Erythroblast (primary cell): ENCODE results near the gene GNG13.
"Not testable (repeated sequence)": the region's sequence is repeated elsewhere in the genome, so short reads cannot be mapped to it uniquely, and the experiment has no call there.

Source experiments
- DNase-seq, 2 experiments: peaks; one replicate each; lab custom pipeline; 2025; lab: John Stamatoyannopoulos, UW
- GATA1 ChIP-seq: IDR thresholded peaks from 2 replicates; pipeline ENCODE4 v1.6.1; 2011; ENCODE audit warnings: low read depth, mild to moderate bottlenecking, control low read depth, low read length, moderate library complexity
- POLR2A ChIP-seq: IDR thresholded peaks from 2 replicates; pipeline ENCODE4 v1.6.1; 2011; ENCODE audit warnings: mild to moderate bottlenecking, low read length

Gene GNG13

DNA sequence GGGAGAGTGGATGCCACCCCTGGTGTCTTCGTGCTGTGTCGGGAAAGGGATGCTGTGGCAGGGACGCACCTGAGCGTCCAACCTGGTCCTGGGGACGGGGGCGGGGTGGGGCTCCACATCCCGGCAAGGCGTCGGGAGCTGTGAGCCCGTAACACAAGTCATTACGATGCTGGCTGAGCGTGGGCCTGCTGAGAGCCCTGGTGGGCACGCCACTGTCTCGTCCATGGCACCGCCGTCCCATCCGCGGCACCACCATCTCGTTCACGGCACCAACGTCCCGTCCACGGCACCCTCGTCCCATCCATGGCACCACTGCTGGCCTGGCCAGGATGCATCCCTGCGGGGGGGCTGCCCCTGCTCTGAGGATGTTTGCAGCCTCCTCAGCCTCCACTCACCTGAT lies 24.1 kb upstream of the GNG13 start:
- TF ChIP-seq POLR2A (no peak), GATA1 (no peak)
- DNase-seq: no peak

DNA sequence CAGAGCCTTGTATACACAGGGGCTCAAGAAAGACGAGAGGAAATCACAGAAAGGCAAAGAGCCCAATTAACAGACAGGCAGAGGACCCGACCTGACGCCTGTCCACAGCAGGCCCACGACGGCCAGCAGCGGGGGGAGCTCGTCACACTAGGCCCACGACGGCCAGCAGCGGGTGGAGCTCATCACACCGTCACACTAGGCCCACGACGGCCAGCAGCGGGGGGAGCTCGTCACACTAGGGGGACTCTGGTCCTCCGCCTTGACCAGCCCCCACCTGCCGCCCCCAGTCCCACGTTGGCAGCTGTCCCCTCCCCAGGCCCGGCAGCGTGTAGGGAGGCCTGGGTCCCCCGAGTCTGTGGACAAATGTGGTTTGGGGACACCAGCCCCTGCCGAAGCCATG lies 23.7 kb upstream of the GNG13 start:
- DNase-seq: no peak
- TF ChIP-seq GATA1 (no peak), POLR2A (no peak)

DNA sequence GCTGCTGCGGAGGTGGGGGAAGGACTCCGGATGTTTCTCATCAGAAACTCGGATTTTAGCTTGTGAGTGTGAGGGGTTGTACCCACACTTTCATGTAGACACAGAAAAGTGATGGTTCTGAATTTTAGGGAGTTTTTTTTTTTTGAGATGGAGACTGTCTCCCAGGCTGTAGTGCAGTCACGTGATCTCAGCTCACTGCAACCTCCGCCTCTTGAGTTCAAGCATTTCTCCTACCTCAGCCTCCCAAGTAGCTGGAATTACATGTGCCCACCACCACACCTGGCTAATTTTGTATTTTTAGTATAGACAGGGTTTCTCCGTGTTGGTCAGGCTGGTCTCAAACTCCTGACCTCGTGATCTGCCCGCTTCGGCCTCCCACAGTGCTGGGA lies 22.4 kb upstream of the GNG13 start:
- no peak for DNase-seq
- no peak for TF ChIP-seq POLR2A
- TF ChIP-seq GATA1: no peak

DNA sequence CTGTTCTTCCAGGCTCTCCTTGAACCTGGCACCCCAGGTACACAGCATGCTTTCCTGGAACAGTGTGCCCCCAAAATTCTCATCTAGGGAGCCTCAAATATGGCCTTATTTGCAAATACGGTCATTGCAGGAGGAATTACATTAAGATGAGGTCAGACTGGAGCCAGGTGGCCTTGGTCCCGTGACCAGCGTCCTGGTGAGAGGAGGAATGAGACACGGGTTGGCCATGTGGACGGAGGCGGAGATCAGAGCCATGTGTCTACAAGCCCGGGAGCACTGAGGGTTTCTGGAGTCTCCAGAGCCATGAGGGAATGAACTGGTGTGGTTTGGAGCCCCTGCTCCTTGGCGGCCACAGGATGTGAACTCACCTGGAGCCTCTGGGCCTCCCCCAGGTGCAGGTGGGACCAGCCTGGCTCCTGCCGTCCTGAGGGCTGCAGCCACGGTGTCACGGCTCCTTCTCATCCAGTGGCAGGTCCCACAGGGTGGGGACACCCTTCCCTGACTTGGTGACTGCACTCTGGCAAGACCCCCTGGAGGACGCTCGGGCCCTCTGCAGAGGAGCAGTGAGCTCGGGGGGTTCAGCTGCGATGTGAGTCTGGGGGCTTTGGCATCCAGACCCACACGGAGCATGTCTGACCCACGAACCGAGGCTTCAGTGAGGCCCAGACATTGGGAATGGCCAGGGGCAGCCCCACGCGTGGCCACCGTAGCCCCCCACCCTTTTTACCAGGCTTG lies 21.8 kb upstream of the GNG13 start:
- TF ChIP-seq POLR2A: no peak
- TF ChIP-seq GATA1: no peak

DNA sequence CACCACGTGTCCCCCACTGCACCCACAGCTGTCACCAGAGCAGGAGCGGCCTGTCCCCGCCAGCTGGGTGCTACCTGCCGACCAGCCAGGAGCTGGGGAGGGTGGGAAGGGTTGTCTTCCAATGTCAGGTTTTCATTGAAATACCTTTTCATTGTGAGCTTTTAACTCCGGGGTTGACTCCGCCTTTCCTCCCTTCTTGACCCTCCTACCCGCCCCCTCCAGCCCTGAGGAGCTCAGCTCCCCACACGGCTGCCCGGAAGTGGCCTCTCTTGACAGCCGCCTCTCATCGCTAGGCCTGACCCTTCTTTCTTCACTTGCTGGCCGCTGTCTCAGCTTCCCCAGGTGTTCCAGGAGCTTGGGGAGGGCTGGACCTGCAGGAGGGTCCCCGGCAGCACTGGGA lies 21.2 kb upstream of the GNG13 start:
- no peak for TF ChIP-seq GATA1
- DNase-seq: no peak

More for the DNA sequence above, 21.8 kb upstream of the GNG13 start:
- no peak for DNase-seq

DNA sequence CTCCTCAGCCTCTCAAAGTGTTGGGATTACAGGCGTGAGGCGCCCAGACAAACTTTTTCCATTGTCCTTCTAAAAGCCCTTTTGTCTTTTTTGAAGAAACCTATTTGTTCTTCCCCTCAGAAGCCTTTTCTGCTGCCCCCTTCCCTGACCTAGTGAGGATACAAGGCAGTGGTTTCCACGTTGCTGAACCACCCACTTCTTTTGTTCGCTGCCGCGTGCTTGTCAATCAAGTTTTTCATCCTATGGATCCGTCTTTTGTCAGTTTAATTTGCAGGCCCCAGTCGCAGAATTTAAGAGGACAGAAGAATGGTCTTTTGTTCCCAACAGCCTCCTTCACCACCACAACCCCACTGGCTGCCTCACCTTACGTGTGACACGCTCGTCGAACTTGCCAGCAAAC lies 20.2 kb upstream of the GNG13 start:
- TF ChIP-seq POLR2A (no peak), GATA1 (no peak)
- no peak for DNase-seq

DNA sequence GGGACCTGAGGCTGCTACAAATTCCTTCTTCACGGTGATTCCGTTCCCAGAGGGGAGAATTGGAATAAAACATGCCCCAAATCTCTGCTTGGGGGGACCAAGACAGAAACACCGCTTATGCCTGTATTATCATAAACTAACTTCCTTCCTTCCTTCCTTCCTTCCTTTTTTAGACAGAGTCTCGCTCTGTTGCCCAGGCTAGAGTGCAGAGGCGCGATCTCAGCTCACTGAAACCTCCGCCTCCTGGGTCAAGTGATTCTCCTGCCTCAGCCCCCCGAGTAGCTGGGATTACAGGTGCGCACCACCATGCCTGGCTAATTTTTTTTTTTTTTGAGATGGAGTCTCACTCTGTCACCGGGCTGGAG lies 19.5 kb upstream of the GNG13 start:
- DNase-seq: not testable (repeated sequence)

DNA sequence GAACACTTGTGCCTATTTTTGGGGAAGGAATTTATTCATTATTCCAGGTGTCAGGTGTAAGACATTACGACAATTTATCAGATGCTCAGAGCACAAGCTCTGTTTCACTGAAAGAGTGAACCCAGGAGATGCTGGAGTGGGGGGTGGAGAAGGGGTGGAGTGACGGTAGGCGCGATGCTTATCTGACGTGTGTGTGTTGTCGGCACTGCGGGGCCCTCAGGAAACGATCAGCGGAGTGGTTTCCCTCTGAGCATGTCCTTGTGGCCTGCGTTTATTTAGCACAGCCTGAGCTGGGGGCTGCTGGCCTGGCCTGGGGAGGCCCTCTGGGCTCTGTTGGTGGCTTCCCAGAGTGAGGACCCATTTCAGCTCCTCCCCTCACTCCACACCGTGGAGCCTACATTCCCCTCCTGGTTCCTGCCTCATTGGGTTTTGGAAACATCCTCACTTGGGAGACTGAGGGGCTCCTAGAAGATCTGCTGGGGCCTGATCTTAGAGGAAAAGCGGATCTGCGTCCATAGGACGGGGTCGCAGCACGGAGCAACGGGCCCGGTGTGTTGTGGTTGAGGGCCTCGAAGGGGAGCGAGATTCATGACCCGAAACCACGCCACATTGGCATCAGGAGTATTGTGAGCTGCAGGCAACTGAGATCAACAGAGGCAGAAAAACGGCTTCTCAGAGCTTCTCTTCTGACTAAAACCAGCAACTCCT lies 19.0 kb upstream of the GNG13 start:
- TF ChIP-seq GATA1 (no peak), POLR2A (no peak)

DNA sequence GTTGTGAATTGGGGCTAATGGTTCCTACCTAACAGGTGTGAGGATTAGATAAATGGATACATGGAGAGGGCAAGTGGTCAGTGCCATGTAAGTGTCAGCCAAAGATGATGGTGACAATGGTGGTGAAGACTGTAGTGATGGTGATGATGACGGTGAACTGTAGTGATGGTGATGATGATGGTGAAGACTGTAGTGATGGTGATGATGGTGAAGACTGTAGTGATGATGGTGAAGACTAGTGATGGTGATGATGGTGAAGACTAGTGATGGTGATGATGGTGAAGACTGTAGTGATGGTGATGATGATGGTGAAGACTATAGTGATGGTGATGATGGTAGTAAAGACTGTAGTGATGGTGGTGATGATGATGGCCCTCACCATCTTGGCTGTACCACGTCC lies 18.1 kb upstream of the GNG13 start:
- no peak for TF ChIP-seq GATA1
- TF ChIP-seq POLR2A: no peak
- DNase-seq: no peak

More for the DNA sequence above, 19.0 kb upstream of the GNG13 start:
- DNase-seq: no peak

DNA sequence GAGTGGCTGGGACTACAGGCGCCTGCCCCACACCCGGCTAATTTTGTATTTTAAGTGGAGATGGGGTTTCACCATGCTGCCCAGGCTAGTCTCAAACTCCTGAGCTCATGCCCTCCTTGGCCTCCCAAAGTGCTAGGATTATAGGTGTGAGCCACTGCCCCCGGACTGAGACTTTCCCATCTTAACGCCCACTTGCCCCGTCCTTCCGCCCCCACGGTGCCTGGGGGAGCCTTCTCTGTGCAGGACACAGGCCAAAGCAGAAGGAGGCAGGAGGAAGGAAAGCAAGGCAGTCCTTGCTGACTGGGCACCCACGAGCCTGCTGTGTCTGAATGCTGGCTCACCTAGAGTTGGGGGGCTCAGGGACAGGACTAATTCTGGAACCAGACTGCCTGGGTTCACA lies 17.6 kb upstream of the GNG13 start:
- TF ChIP-seq GATA1: no peak
- no peak for TF ChIP-seq POLR2A
- no peak for DNase-seq

DNA sequence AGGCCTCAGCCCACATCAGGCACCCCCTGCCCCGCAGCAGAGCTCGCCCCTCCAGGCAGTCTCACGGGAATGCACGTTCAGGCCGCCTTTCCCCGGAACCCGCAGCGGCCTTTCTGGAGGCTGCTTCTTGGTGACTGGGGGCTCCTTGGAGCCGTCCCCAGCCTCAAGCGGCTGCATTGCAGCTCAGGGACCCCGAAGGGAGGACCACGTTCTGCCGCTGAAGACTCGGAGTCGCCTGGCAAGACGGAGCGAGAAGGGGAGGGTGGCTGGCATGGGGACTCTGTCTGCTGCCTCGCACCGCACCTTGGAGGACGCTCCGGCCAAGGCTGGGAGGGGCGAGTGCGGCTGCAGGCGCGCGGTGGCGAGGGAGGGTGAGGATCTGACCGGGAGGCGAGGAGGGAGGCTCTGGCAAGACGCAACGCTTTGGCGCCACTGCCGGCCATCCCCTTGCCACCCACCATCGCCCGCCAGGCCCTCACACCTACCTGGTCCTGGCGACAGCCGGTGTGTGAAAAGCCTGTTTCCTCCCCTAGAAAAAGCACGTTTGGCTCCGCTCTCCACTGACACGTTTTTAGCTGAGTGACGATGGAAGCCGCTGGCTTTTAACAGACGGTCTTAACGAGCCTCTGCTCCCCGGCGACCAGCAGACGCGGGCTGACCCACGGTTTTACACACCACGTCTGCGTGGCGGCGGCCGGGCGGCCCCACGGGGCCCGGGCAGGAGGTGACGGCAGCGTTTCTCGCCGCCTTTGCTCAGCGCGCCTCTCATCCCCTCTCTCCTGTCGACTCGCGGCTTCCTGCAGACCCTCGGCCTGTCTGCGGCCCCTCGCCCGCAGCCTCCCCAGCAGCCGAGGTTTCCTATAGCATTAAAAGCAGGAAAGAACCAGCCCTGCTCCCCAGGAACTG lies 16.7 kb upstream of the GNG13 start:
- no peak for DNase-seq
- TF ChIP-seq POLR2A: no peak
- TF ChIP-seq GATA1: no peak

DNA sequence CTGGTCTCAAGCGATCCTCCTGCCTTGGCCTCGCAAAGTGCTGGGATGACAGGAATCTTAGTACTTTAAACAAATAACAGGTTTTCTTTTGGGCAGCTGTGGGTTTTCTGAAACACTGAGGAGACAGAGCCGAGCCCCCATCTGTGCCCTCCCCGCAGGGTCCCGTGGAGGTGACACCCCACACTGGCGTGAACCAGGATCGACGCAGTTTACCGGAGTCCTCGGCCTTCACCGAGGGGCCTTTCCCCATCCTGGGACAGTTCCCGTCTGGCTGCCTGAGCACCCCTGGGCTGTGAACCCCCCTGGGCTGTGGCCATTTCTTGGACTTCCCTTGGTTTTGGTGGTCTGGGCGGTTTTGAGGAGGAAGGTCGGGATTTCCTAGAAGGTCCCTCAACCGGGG lies 15.3 kb upstream of the GNG13 start:
- no peak for DNase-seq
- TF ChIP-seq POLR2A: no peak
- no peak for TF ChIP-seq GATA1

DNA sequence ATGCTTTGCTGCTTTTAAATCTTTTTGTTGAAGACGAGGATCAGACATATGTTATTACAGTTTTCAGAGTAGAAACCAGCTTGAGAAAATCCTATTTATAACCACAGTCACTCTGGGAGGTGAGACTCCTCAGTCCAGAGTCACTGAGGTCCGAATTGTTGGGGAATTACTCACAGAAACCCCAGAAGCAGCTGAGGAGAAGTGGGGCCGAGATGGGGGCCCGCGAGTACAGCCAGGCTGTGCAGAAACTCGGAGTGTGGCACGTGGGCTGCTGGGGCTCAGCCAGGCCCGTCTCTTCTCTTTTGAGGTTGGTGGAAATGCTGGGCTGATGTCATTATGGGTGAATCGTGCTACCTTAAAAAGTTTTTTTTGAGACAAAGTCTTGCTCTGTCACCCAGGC lies 14.4 kb upstream of the GNG13 start:
- DNase-seq: no peak
- TF ChIP-seq GATA1 (no peak), POLR2A (no peak)

DNA sequence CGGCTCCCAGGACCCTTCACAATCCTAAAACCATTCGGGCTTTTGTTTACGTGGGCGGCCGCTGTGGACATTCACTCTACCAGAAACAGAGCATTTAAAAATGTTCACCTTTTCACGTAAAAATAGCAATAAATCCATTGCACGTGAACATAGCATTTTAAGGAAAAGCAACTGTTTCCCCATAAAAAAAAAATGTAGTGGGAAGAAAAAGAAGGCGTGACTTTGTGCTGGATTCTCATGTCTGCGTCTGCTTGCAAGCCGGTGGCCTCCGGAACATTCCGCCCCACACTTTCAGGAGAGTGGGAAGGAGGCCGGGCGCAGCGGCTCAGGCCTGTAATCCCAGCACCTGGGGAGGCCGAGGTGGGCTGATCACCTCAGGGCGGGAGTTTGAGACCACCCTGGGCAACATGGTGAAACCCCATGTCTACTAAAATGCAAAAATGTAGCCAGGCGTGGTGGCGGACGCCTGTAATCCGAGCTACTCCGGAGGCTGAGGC lies 13.4 kb upstream of the GNG13 start:
- no peak for DNase-seq
- TF ChIP-seq POLR2A (no peak), GATA1 (no peak)
